ENCODE measurements around the gene PRICKLE1. TPM values are rescaled to one million over a fixed set of nuclear protein-coding genes. Genes with fewer than 3 reads are reported as not detected.

The PRICKLE1 gene
- total and polyA plus RNA-seq, 2 experiments from 2014 or later, result 7.7 to 51.7 TPM

- DNase-seq (ENCODE audit: low spot score), result no peak
Observed at GRCh38 chr12:42492267-42492666, 97.3 kb downstream of the PRICKLE1 start.

More at GRCh38 chr12:42492267-42492666, 97.3 kb downstream of the PRICKLE1 start:
- H2AFZ ChIP-seq, result no peak overlapping the region
- Mint-ChIP-seq H3K4me1 (peaks cover 17% of the 10 kb centered on the region), H3K36me3 (ENCODE audit: low read depth) (no peaks in the 10 kb centered on the region; the same call in 2 of the 3 replicates), H3K27me3 (ENCODE audit: insufficient read depth, low read depth, poor library complexity) (peaks cover 17% of the 10 kb centered on the region), H3K9me3 (no peaks in the 10 kb centered on the region), H3K4me3 (no peak overlapping the region), H3K27ac (no peak overlapping the region)
- H3K27ac ChIP-seq (ENCODE audit: low read depth), result no peak overlapping the region
- H3K4me3 ChIP-seq, result no peak overlapping the region
- no peaks in the 10 kb centered on the region for H3K9me2 ChIP-seq (ENCODE audit: insufficient read depth)
- H3K36me3 ChIP-seq (ENCODE audit: insufficient read depth), result no peaks in the 10 kb centered on the region
- H3K4me1 ChIP-seq (ENCODE audit: insufficient read depth), result peaks cover 11% of the 10 kb centered on the region
- no peaks in the 10 kb centered on the region for H4K20me1 ChIP-seq (replicated peaks; ENCODE audit: insufficient read depth)
- no peaks in the 10 kb centered on the region for H3K79me2 ChIP-seq (replicated peaks; ENCODE audit: insufficient read depth)
- no peaks in the 10 kb centered on the region for H3F3A ChIP-seq (replicated peaks; ENCODE audit: low read depth)
- no peak for ATAC-seq
- no peak for TF ChIP-seq REST (IDR thresholded peaks at IDR 0.05; ENCODE audit: unreplicated experiment)
- no peak for TF ChIP-seq POLR2AphosphoS5 (IDR thresholded peaks at IDR 0.05; ENCODE audit: low read depth)
- TF ChIP-seq STAT1 (IDR thresholded peaks at IDR 0.05; ENCODE audit: unreplicated experiment), result no peak
- TF ChIP-seq EZH2phosphoT487 (IDR thresholded peaks at IDR 0.05; ENCODE audit: unreplicated experiment), result no peak
- no peak for TF ChIP-seq ZNF114 (CRISPR knock-in tag; IDR thresholded peaks at IDR 0.05)
- TF ChIP-seq CREB1 (CRISPR knock-in tag; IDR thresholded peaks at IDR 0.05; ENCODE audit: low read depth), result no peak
- TF ChIP-seq JUNB (IDR thresholded peaks at IDR 0.05; ENCODE audit: unreplicated experiment), result no peak
- no peak for TF ChIP-seq ZNF462 (CRISPR knock-in tag; IDR thresholded peaks at IDR 0.05)
- TF ChIP-seq ETS1 (IDR thresholded peaks at IDR 0.05), result no peak
- TF ChIP-seq EZH2 (IDR thresholded peaks at IDR 0.05; ENCODE audit: low read depth, unreplicated experiment), result no peak
- no peak for TF ChIP-seq NANOG (IDR thresholded peaks at IDR 0.05; ENCODE audit: borderline replicate concordance)
- no peak for TF ChIP-seq CTCF (conservative IDR thresholded peaks at IDR 0.05; ENCODE audit: low read depth in 2 of 2)
- TF ChIP-seq ZNF331 (CRISPR knock-in tag; IDR thresholded peaks at IDR 0.05; ENCODE audit: low read depth), result no peak
- H3K27me3 ChIP-seq (ENCODE audit: insufficient read depth), result peaks cover 30% of the 10 kb centered on the region
- no peak overlapping the region for H3K4me2 ChIP-seq
